GM12872 (cell line): ENCODE results near the gene CMBL.

Experiments
- CTCF ChIP-seq: IDR thresholded peaks from 3 replicates; pipeline ENCODE4 v1.5.1; 2011; ENCODE audit warnings: low read depth, mild to moderate bottlenecking, low read length, moderate library complexity; ENCODE audit not compliant: insufficient read depth

CMBL gene

GRCh38 chr5:10351199-10351905 is 43.6 kb upstream of the CMBL start:
- no peak for TF ChIP-seq CTCF

GRCh38 chr5:10348258-10348657 is 40.6 kb upstream of the CMBL start:
- TF ChIP-seq CTCF: no peak

- no peak for TF ChIP-seq CTCF
Observed at GRCh38 chr5:10343486-10343885, 35.8 kb upstream of the CMBL start.

GRCh38 chr5:10339958-10340357 is 32.3 kb upstream of the CMBL start:
- TF ChIP-seq CTCF: no peak

- no peak for TF ChIP-seq CTCF
Observed at GRCh38 chr5:10339058-10339811, 31.5 kb upstream of the CMBL start.

GRCh38 chr5:10338686-10339057 is 31.0 kb upstream of the CMBL start:
- no peak for TF ChIP-seq CTCF

- no peak for TF ChIP-seq CTCF
Observed at GRCh38 chr5:10337986-10338385, 30.3 kb upstream of the CMBL start.
